ENCODE data around the gene MC1R.
"Not testable (repeated sequence)": the region's sequence is repeated elsewhere in the genome, so short reads cannot be mapped to it uniquely, and the experiment has no call there.

Gene MC1R

GRCh38 chr16:89910717-89911354, 7.8 kb upstream of the MC1R start:
- no peak overlapping the region for H3K4me3 ChIP-seq (replicated peaks; ENCODE audit: low read depth, low read length)
- no peak for DNase-seq (ENCODE audit: extremely low read depth, low read depth)
- TF ChIP-seq CTCF (IDR thresholded peaks at IDR 0.05; ENCODE audit: low read depth, low read length, missing control alignments), result no peak

- DNase-seq (ENCODE audit: extremely low read depth, low read depth), result no peak
- no peak overlapping the region for H3K4me3 ChIP-seq (replicated peaks; ENCODE audit: low read depth, low read length)
- no peak for TF ChIP-seq CTCF (IDR thresholded peaks at IDR 0.05; ENCODE audit: low read depth, low read length, missing control alignments)
Observed at GRCh38 chr16:89911375-89911774, 7.3 kb upstream of the MC1R start.

GRCh38 chr16:89912143-89912542, 6.5 kb upstream of the MC1R start:
- TF ChIP-seq CTCF (IDR thresholded peaks at IDR 0.05; ENCODE audit: low read depth, low read length, missing control alignments), result no peak
- no peak for DNase-seq (ENCODE audit: extremely low read depth, low read depth)
- no peak overlapping the region for H3K4me3 ChIP-seq (replicated peaks; ENCODE audit: low read depth, low read length)

- H3K4me3 ChIP-seq (replicated peaks; ENCODE audit: low read depth, low read length), result no peak overlapping the region
- DNase-seq (ENCODE audit: extremely low read depth, low read depth), result no peak
- TF ChIP-seq CTCF (IDR thresholded peaks at IDR 0.05; ENCODE audit: low read depth, low read length, missing control alignments), result no peak
Observed at GRCh38 chr16:89912627-89913026, 6.0 kb upstream of the MC1R start.

- TF ChIP-seq CTCF (IDR thresholded peaks at IDR 0.05; ENCODE audit: low read depth, low read length, missing control alignments), result no peak
- DNase-seq (ENCODE audit: extremely low read depth, low read depth), result no peak
- no peak overlapping the region for H3K4me3 ChIP-seq (replicated peaks; ENCODE audit: low read depth, low read length)
Observed at GRCh38 chr16:89913408-89914387, 5.0 kb upstream of the MC1R start.

GRCh38 chr16:89914642-89915285, 3.9 kb upstream of the MC1R start:
- H3K4me3 ChIP-seq (replicated peaks; ENCODE audit: low read depth, low read length); DNase-seq (ENCODE audit: extremely low read depth, low read depth): not testable (repeated sequence)

Data from HFF-Myc (cell line).